ENCODE data around the gene ANKRD13C. TPM values are rescaled to one million over a fixed set of nuclear protein-coding genes. Genes with fewer than 3 reads are reported as not detected.

Gene ANKRD13C
- total RNA-seq, 3 donors from 2014 or later = 20.8 to 29.9 (median 28.5) TPM

DNA sequence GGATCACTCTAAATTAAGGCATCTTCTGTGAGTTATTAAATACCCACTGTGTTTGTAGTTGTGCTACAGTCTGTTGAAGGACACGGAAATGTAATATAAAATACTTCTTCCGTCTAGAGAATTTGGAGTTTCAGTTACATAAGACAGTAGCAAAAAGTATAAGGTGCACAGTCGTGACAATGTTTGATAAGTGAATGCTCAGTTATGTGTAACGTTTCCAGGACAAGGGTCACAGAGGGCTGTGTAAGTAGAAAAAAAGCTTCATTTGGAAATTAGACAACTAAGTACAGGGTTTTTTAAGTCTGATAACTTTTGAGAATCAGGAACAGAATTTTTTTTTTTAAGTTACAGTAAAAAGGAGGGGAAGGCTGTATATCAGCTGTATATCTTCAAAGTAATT lies 105.8 kb downstream of the ANKRD13C start:
- H3K27ac ChIP-seq = no peak overlapping the region
- no peak for DNase-seq (ENCODE audit: low spot score in 2 of 2)
- no peak for TF ChIP-seq POLR2A (IDR thresholded peaks at IDR 0.05)
- TF ChIP-seq POLR2AphosphoS5 (IDR thresholded peaks at IDR 0.05) = no peak
- TF ChIP-seq, protein P1, sequence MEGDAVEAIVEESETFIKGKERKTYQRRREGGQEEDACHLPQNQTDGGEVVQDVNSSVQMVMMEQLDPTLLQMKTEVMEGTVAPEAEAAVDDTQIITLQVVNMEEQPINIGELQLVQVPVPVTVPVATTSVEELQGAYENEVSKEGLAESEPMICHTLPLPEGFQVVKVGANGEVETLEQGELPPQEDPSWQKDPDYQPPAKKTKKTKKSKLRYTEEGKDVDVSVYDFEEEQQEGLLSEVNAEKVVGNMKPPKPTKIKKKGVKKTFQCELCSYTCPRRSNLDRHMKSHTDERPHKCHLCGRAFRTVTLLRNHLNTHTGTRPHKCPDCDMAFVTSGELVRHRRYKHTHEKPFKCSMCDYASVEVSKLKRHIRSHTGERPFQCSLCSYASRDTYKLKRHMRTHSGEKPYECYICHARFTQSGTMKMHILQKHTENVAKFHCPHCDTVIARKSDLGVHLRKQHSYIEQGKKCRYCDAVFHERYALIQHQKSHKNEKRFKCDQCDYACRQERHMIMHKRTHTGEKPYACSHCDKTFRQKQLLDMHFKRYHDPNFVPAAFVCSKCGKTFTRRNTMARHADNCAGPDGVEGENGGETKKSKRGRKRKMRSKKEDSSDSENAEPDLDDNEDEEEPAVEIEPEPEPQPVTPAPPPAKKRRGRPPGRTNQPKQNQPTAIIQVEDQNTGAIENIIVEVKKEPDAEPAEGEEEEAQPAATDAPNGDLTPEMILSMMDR (IDR thresholded peaks at IDR 0.05) = no peak
- intact Hi-C loops (cut with DNase I; ENCODE audit: low total_unique reads) = no loop called here
- H3K9me3 ChIP-seq = no peaks in the 10 kb centered on the region
- peaks cover 12% of the 10 kb centered on the region for H3K36me3 ChIP-seq
- H3K27me3 ChIP-seq = no peaks in the 10 kb centered on the region
- no peaks in the 10 kb centered on the region for H3K4me1 ChIP-seq
- no peak overlapping the region for H3K4me3 ChIP-seq

DNA sequence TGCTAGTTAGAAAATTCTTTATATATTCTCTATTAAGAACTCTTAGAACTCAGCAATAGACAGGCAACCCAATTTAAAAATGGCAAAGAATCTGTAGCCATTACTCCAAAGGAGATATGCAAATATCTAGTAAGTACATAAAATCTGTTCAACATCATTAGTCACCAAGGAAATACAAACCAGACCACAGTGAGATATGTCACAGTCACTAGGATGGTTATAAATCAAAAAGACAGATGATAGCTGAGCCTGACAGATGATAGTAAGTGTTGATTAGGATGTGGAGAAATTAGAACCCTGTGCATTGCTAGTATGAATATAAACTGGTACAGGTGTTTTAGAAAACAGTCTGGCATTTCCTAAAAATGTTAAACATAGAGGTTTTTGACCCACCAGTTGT lies 106.8 kb downstream of the ANKRD13C start:
- Histone ChIP-seq H3K9me3 (no peaks in the 10 kb centered on the region), H3K36me3 (peaks cover 13% of the 10 kb centered on the region), H3K4me1 (no peaks in the 10 kb centered on the region), H3K27me3 (no peaks in the 10 kb centered on the region), H3K27ac (no peak overlapping the region), H3K4me3 (no peak overlapping the region)
- intact Hi-C loops (cut with DNase I; ENCODE audit: low total_unique reads) = no loop called here
- TF ChIP-seq, protein P1 (IDR thresholded peaks at IDR 0.05) = no peak
- TF ChIP-seq POLR2A (IDR thresholded peaks at IDR 0.05) (no peak), POLR2AphosphoS5 (IDR thresholded peaks at IDR 0.05) (no peak)
- no peak for DNase-seq (ENCODE audit: low spot score in 2 of 2)

DNA sequence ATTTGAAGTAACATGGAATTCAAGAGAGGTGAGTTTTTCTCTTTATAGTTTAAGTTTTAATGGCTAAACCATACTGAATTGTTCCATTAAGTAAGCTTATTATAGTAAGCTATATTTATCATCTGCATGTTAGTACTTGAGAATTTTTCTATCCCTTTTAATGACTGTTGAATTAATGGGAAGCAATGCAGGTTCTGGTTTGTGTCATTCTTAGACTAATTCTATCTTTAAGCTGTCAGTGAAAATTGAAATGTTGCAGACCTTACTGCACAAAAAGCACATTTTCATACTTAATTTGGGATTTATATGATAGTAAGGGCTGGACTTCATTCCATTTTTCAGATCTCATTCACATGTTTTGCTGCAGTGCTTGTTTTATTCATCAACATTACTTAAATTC lies 107.4 kb downstream of the ANKRD13C start:
- Histone ChIP-seq H3K4me1 (no peaks in the 10 kb centered on the region), H3K4me3 (no peak overlapping the region), H3K27ac (no peak overlapping the region), H3K9me3 (no peaks in the 10 kb centered on the region), H3K36me3 (peaks cover 13% of the 10 kb centered on the region), H3K27me3 (no peaks in the 10 kb centered on the region)
- TF ChIP-seq, protein P1 (IDR thresholded peaks at IDR 0.05) = no peak
- no peak for TF ChIP-seq POLR2A (IDR thresholded peaks at IDR 0.05)
- TF ChIP-seq POLR2AphosphoS5 (IDR thresholded peaks at IDR 0.05) = no peak
- intact Hi-C loops (cut with DNase I; ENCODE audit: low total_unique reads) = no loop called here
- DNase-seq (ENCODE audit: low spot score in 2 of 2) = no peak

DNA sequence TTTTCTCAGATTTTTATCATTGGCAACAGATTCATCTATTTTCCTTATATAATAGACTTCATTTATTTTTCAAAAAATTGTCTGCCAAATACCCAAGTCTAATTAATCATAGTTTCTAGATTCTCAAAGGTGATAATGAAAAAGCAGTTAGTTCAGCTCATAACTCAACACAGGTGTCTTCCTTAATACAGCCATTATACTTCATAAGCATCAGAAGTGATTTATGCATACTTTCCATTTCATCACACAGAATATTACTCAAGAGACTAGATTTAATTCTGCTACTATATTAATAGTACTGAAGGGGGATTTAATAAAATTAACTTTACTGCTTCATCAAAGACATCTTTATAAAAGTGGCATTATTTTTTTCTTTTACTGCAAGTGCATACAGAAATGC lies 114.6 kb downstream of the ANKRD13C start:
- H3K27ac ChIP-seq = no peak overlapping the region
- H3K36me3 ChIP-seq = peaks cover 14% of the 10 kb centered on the region
- intact Hi-C loops (cut with DNase I; ENCODE audit: low total_unique reads) = no loop called here
- H3K27me3 ChIP-seq = no peaks in the 10 kb centered on the region
- no peaks in the 10 kb centered on the region for H3K9me3 ChIP-seq
- TF ChIP-seq POLR2AphosphoS5 (IDR thresholded peaks at IDR 0.05) (no peak), POLR2A (IDR thresholded peaks at IDR 0.05) (no peak)
- TF ChIP-seq, protein P1 (IDR thresholded peaks at IDR 0.05) = no peak
- no peak for DNase-seq (ENCODE audit: low spot score in 2 of 2)
- no peak overlapping the region for H3K4me3 ChIP-seq
- H3K4me1 ChIP-seq = no peaks in the 10 kb centered on the region

DNA sequence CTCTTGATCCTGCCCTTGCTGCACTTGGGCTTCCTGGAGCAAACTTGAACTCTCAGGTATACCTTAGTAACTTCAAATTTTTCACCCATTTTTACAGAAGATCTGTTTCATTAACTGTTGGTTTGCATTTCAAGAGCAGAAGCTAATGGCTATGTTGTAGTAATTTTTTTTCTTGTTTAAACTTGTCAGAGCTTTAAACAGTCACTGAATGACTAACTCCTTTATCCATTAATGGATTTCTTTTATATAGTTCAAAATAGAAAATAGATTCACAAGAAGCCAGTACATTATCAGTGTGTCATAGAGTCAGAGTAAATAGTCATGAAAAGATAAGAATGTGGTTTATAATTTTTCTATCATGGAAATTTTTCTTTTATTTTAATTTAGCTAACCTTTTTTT lies 119.8 kb downstream of the ANKRD13C start:
- peaks cover 7% of the 10 kb centered on the region for H3K36me3 ChIP-seq
- no peaks in the 10 kb centered on the region for H3K4me1 ChIP-seq
- no peaks in the 10 kb centered on the region for H3K27me3 ChIP-seq
- H3K27ac ChIP-seq = no peak overlapping the region
- no peaks in the 10 kb centered on the region for H3K9me3 ChIP-seq
- H3K4me3 ChIP-seq = no peak overlapping the region
- intact Hi-C loops (cut with DNase I; ENCODE audit: low total_unique reads) = no loop called here
- no peak for DNase-seq (ENCODE audit: low spot score in 2 of 2)
- TF ChIP-seq POLR2A (IDR thresholded peaks at IDR 0.05) (no peak), POLR2AphosphoS5 (IDR thresholded peaks at IDR 0.05) (no peak)
- TF ChIP-seq, protein P1 (IDR thresholded peaks at IDR 0.05) = no peak
